Measurements from ENCODE around the gene LHX4.

LHX4 gene

GRCh38 chr1:180257486-180257885 lies 27.4 kb downstream of the LHX4 start:
- DNase-seq = no peak

GRCh38 chr1:180258290-180258689 lies 28.2 kb downstream of the LHX4 start:
- DNase-seq = no peak

GRCh38 chr1:180258935-180259334 lies 28.9 kb downstream of the LHX4 start:
- DNase-seq = no peak

- no peak for DNase-seq
Observed at GRCh38 chr1:180259431-180260338, 29.6 kb downstream of the LHX4 start.

GRCh38 chr1:180260541-180260940 lies 30.5 kb downstream of the LHX4 start:
- no peak for DNase-seq

GRCh38 chr1:180261030-180261429 lies 31.0 kb downstream of the LHX4 start:
- no peak for DNase-seq

- DNase-seq = no peak
Observed at GRCh38 chr1:180261524-180262155, 31.6 kb downstream of the LHX4 start.

GRCh38 chr1:180262628-180263488 lies 32.8 kb downstream of the LHX4 start:
- no peak for DNase-seq

GRCh38 chr1:180264595-180264994 lies 34.5 kb downstream of the LHX4 start:
- no peak for DNase-seq

GRCh38 chr1:180265201-180265600 lies 35.1 kb downstream of the LHX4 start:
- DNase-seq = no peak

- DNase-seq = no peak
Observed at GRCh38 chr1:180265871-180266270, 35.8 kb downstream of the LHX4 start.

- DNase-seq = no peak
Observed at GRCh38 chr1:180266275-180267210, 36.5 kb downstream of the LHX4 start.

GRCh38 chr1:180267211-180267561 lies 37.1 kb downstream of the LHX4 start:
- no peak for DNase-seq

- DNase-seq = peak in 3 of 4 experiments; percentile 22 to 55 (median 45)
Observed at GRCh38 chr1:180267761-180268555, 37.9 kb downstream of the LHX4 start.

GRCh38 chr1:180268556-180269075 lies 38.6 kb downstream of the LHX4 start:
- DNase-seq = no peak

- DNase-seq = peak; percentile 62 to 71 (median 68)
Observed at GRCh38 chr1:180269645-180270529, 39.8 kb downstream of the LHX4 start.

GRCh38 chr1:180270530-180271271 lies 40.6 kb downstream of the LHX4 start:
- DNase-seq = no peak

- no peak for DNase-seq
Observed at GRCh38 chr1:180271272-180272255, 41.5 kb downstream of the LHX4 start.
